DMS53 treated with DMSO at 0.1 percent for 48 hours (cell line): ENCODE measurements around the gene MPDZ.

ENCODE experiments used
- DNase-seq: peaks from one replicate; lab custom pipeline; 2025; ENCODE audit not compliant: unreplicated experiment; lab: John Stamatoyannopoulos, UW

The MPDZ gene

GRCh38 chr9:13088720-13089427, 190.6 kb downstream of the MPDZ start:
- DNase-seq = peak; percentile 2

- DNase-seq = no peak
These were observed 195.4 kb downstream of the MPDZ start for GRCh38 chr9:13083963-13084528.

GRCh38 chr9:13083366-13083765, 196.1 kb downstream of the MPDZ start:
- DNase-seq = no peak

- DNase-seq = no peak
These were observed 196.7 kb downstream of the MPDZ start for GRCh38 chr9:13082796-13083195.

- no peak for DNase-seq
These were observed 201.3 kb downstream of the MPDZ start for GRCh38 chr9:13078164-13078563.

- DNase-seq = no peak
These were observed 202.9 kb downstream of the MPDZ start for GRCh38 chr9:13076616-13077015.

GRCh38 chr9:13071921-13072320, 207.6 kb downstream of the MPDZ start:
- DNase-seq = no peak

- no peak for DNase-seq
These were observed 208.6 kb downstream of the MPDZ start for GRCh38 chr9:13070612-13071595.

GRCh38 chr9:13069498-13069897, 210.0 kb downstream of the MPDZ start:
- no peak for DNase-seq

- DNase-seq = no peak
These were observed 214.8 kb downstream of the MPDZ start for GRCh38 chr9:13064676-13065075.

- no peak for DNase-seq
These were observed 215.5 kb downstream of the MPDZ start for GRCh38 chr9:13063880-13064459.

GRCh38 chr9:13061390-13061789, 218.1 kb downstream of the MPDZ start:
- DNase-seq = no peak
